GM18517 (cell line): ENCODE data around the gene IFNAR1.

Experiments
- ATAC-seq: cut with Tn5 transposase; IDR thresholded peaks from one replicate; pipeline ENCODE4 v1.9.1; 2021; ENCODE audit warnings: mild to moderate bottlenecking, moderate library complexity; ENCODE audit not compliant: unreplicated experiment

IFNAR1 gene

GRCh38 chr21:33397717-33398116 is 72.9 kb downstream of the IFNAR1 start:
- ATAC-seq = no peak

DNA sequence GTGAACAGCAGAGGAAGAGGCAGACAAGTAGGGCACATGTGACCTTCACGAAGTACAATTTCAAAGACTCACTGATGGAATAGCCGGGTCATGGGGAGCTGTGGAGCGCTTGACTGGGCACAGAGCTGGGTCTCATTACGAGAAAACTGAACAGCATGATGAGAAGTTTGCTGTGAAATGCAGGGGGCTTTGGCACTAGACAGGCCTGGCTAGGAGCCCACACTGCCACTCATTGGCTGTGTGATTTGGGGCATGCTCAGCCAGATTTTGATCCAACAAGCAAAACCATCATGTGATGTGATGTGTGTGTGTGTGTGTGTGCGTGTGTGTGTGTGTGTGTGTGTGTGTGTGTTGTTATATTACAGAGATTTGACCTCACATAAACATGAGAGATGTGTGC is 73.6 kb downstream of the IFNAR1 start:
- ATAC-seq = no peak

DNA sequence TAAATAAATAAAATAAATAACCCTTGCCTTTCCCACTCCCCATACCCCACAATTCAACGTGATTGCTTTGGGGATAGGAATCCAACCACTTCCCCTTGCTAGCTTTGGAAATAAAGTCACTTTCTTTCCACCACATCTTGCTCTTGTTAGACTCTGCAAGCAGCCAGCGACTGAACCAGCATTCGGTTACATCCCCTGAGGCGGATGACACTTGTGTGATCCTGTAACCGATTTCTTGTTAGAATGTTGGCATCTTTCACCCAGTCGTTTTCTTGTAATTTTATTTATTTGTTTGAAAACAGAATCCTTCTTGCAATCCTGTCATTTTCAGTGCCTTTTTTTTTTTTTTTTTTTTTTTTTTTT is 76.8 kb downstream of the IFNAR1 start:
- no peak for ATAC-seq

DNA sequence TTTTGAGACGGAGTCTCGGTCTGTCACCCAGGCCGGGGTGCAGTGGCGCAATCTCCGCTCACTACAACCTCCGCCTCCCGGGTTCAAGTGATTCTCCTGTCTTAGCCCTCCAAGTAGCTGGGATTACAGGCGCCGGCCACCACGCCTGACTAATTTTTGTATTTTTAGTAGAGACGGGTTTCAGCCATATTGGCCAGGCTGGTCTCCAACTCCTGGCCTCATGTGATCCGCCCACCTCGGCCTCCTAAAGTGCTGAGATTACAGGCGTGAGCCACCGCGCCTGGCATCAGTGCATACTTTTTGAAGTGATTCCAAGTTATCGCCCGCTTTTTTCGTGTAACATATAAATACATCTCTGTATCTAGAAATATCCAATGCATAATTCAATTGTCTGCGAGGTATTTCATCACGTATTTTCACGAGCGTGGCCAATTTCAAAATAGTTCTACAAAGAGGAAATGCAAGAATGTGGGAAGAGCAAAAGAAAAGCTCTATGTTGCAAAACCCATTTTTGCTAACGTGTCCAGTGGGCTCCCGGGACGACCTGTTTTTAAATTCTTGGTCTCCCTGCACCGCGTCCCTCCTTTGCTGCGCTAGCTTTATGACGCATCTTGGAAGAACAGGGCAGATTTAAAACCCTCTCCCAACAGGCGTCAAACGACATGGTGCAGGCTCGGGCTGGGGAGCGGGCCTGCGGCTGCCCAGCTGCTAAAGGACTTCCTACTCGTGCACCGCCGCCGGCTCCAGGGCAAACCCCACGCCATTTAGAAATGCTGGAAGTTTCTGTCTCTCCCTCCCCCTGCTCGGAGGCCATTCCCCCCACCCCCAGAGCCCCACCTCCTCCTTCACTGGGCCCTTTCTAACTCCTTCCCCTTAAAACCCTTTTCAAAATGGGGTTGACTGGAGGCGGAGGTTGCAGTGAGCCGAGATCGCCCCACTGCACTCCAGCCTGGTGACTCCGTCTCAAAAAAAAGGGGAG is 77.5 kb downstream of the IFNAR1 start:
- ATAC-seq = no peak

GRCh38 chr21:33403128-33403785 is 78.5 kb downstream of the IFNAR1 start, which contains the start of gene IFNGR2:
IFNGR2 (plus strand) TSS chr21:33403413; CDS start chr21:33403544, 131 bp downstream.
- ATAC-seq = no peak

DNA sequence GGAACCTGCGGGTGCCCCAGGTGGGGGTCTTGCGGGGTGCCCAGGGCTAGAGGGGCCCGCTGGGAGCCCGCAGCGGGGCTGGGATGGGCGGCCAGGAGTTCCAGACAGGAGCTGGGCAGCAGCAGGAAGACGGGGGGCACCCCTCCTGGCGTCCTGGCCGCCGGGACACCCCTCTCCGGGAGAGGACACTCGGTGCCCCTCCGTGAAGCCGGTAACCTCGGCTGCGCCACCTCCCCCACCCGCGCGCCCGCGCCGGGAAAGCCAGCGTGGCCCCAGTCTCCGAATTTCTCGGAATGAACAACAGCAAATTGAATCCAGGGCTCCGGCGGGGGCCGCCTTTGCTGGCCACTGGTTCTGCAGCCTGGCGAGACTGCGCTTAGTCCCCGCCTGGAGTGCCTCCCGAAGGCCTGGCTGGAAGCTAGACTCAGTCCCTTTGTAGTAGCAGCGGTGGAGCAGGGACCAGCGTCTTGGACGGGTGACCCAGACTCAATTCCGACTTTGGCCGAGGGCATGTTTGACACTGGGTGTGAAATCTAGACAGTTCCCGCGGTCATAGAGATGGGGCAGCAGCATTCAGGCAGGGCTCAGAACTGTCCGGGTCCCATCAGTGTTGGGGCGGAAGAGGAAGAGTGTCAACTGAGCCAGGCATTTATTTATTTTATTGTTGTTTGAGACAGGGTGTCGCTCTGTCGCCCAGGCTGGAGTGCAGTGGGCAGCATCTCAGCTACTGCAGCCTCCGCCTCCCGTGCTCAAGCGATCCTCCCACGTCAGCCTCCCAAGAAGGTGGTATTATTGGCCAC is 79.2 kb downstream of the IFNAR1 start:
- no peak for ATAC-seq

- no peak for ATAC-seq
Measured at GRCh38 chr21:33406493-33406892, 81.7 kb downstream of the IFNAR1 start.
